IPS-NIHi7 (cell line): ENCODE measurements around the gene SGK1.
"Not testable (repeated sequence)": the region's sequence is repeated elsewhere in the genome, so short reads cannot be mapped to it uniquely, and the experiment has no call there.

Experiments
- DNase-seq: peaks from one replicate; pipeline ENCODE4 v3.0.0; 2012; ENCODE audit warnings: mixed read lengths; ENCODE audit errors: extremely low spot score

Gene SGK1

DNA sequence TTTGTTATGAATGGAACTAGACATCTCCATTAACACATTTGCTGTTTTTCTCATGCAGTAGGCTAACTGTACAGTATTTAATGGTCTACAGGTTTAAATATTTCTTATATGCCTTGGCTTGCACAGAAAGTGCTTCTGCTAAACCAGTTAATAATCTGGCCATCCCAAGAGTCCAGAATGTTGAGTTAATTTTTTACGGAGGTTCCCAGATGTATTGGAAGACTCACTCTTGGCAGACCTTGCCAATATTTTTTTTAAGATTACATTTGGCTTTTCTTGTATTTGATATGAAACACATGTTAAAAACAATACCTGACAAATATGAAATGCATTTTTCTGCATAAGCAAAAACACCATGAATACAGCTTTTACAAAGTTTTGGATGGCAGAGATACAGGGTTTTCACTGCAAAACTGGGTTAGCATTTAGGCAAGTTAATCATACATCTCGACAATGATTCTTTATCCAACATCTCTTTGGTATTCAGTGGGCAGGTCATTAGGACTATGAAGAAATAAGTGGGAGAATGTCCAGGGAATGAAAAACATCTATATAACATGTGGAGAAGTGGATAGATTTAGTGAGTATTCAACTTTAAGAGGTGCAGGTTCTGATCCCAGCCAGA lies 94.0 kb downstream of the SGK1 start:
- DNase-seq: no peak

DNA sequence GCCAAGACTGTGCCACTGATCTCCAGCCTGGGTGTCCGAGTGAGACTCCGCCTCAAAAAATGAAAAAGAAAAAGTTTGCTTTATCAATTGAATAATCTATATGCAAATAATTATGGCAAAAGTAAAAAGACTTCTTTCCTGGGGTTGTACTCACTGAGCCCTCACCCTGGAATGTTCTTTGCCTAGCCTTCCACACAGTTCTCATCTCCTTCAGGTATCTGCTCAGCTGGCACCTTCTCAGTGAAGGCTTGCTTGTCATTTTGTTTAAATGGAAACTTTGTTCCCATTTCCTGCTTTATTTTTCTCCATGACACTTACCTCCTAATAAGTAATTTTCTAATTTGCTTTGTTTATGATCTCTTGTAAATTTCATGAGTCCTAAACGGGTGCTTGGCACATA lies 96.7 kb downstream of the SGK1 start:
- DNase-seq: no peak

DNA sequence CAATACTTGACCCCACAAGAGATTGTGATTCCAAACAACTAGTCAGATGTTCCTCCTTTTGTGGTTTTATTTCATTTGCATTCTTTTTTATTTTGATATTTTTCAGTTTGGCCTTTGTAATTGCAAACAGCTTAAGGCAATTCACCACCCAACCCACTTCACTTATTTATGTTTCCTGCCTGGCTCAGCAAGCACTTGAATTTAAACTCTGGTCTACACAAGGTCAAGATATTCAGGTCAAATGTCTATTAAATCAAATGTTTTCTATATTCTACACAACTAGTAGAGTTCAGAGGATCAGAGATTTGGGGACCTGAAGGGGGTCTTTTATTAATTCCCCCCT lies 100.1 kb downstream of the SGK1 start:
- no peak for DNase-seq

DNA sequence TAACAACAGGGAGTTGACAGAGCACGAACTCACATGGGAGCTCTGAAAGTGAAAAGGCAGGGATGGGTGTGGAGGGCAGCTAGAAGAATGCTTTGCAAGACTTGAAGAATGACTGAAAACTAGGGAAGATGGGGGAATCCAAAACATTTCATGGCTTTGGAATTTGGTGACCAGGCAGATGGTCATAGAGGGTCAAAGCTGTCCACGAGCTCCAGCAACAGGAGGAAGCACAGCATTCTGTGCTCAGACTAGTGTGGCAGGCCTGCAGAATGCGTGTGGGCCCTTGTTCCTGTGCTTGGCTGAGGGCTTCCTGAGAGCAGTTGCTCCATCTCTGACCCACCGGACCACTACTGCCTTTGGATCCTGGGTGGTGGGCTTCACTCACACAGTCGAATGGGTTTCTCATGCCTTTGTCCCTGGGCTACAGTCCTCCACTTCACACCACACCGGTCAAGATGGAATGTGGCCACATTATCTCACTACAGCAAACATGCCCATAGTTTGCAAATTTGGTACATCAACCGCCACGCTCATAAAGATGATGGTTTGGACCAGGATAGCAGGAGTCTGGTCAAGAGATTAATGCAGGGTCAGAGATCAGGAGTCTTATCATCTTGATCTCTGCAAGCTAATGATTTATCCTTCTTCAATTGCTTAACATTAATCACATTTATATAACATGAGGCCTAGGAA lies 100.7 kb downstream of the SGK1 start:
- DNase-seq: no peak

DNA sequence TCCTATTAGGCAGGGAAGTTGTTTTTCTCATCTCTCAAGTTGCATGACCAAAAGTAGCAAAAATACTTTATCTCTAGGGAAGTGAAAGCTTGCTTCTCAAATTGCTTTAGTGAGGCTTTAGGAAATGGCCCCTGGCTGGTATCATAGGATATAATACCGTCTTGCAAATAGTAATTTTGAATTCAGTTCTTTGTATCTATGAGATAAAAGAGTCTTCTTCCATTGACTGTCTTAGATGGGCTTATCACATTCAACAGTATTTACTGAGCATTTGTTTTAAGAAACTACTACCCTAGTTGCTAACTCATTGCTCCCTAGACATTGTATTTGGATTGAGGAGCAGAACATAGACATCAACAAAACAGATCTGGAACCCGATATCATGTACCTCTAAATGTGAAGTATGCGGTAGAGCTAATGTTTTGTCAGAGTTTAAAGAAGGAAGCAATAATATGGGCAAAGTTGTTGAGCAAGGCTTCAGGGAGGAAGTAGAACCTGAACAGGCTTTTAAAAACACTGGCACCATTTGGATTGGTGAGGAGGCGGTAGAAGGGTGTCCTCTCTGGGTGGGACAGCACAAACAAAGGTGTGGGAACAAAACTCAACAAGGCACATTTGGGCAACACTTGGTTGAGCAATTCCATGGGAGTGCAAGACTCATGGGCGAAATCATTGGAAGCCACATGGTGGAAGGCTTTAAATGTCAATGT lies 101.5 kb downstream of the SGK1 start:
- no peak for DNase-seq

DNA sequence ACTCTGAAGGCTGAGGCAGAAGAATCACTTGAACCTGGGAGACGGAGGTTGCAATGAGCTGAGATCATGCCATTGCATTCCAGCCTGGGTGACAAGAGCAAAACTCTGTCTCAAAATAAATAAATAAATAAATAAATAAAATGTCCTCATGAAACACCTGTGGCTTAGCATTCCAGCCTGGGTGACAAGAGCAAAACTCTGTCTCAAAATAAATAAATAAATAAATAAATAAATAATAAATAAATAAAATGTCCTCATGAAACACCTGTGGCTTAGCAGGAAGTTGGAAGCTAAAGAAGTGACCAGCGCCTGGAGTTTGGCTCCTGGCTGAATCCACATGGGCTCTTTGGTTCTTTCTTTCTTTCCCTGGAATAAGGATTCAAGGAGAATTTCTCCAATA lies 104.5 kb downstream of the SGK1 start:
- not testable (repeated sequence) for DNase-seq

DNA sequence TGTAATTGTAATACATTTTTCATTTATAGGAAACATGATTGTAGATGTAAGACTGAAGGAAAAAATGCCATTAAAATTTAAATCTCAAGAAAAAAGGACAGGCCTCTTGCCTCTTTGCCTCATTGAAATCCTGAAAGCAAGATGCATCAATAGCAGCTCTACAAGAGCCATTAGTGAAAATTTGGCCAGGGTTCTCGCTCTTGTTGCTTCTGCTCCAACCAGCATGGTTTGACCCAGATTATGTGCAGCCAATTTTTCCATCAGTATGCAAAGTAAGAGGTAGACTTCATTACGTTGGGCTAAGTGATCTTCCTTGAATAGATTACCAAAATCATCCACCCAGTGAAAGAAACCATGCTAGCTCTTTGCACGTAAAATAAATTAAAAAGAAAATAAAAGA lies 106.6 kb downstream of the SGK1 start:
- no peak for DNase-seq

DNA sequence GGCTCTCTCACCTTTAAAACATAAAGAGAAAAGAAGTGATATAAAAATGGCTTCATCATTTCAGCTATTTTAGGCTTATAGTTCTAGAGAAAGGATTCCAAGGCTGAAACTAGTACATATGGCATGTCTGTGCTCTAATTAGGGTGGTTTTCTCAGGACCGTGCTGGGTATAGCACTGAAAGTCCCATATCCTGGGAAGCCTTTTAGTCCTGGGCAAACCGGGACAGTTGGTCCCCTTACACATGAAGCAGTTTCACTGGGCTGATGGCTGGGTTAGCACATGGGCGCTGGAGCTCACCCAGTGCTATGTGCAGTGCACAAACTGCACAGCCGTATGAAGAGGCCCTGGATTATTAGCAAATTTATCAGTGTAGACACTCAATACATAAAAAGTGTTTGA lies 110.5 kb downstream of the SGK1 start:
- DNase-seq: no peak

DNA sequence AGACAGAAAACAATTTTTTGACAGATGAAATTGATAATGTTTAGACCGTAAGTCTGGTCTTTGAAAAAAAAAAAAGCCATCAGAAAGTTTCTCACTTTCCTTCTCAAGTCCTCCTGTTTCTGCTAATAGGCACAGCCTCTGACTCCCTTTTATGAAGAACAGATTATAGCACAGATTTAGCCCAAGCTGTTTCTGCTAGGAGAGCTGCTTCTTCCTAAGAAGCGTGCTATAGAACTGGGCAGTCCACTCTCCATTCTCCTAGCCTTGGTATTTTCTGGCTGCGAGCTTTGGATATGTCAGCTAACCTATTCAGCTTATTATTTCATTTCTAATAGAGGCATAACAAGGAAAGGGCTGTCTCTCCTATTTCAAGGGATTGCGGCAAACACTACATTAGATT lies 112.5 kb downstream of the SGK1 start:
- no peak for DNase-seq

DNA sequence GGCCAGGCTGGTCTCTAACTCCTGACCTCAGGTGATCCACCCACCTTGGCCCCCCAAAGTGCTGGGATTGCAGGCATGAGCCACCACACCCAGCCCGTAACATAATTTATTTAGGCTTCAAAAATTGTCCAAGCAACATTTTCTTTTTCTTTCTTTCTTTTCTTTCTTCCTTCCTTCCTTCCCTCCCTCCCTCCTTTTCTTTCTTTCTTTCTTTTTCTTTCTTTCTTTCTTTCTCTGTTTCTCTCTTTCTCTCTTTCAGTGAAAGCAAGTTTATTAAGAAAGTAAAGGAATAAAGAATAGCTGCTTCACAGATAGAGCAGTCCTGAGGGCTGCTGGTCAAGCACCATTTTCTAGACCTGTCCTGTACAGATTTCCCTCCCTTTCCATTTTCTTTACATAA lies 113.2 kb downstream of the SGK1 start:
- not testable (repeated sequence) for DNase-seq

DNA sequence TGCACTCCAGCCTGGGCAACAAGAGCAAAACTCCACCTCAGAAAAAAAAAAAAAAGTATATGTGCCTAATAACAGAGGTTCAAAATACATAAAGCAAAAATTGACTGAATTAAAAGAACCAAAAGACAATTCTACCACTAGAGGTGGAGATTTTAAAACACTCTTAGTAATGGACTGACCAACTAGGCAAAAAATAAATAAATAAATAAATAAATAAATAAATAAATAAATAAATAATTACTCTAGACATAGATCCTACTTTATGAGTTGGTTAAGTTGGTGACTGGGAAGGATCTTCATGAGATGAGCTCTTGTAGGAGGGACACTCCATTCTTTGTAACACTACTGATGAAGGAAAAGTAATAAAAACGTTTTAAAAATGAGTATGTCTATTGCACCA lies 113.9 kb downstream of the SGK1 start:
- no peak for DNase-seq

DNA sequence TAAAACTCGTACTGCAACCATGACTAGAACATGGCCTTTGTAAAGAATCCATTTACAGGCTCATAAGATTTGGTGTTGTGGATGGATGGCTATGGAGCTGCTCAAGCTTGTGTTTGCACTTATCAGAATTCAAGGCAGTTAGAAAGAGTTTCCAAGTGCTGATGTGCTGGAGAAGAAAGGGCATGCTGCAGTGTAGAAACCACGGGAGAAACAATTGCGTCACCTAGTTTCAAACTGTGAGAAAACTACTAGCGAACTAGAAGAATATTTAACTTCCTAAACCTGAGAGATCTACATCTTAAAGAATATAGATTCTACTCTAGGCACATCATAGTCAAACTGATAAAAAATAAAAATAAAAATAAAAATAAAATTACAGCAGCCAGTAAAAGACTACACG lies 116.2 kb downstream of the SGK1 start:
- DNase-seq: no peak

DNA sequence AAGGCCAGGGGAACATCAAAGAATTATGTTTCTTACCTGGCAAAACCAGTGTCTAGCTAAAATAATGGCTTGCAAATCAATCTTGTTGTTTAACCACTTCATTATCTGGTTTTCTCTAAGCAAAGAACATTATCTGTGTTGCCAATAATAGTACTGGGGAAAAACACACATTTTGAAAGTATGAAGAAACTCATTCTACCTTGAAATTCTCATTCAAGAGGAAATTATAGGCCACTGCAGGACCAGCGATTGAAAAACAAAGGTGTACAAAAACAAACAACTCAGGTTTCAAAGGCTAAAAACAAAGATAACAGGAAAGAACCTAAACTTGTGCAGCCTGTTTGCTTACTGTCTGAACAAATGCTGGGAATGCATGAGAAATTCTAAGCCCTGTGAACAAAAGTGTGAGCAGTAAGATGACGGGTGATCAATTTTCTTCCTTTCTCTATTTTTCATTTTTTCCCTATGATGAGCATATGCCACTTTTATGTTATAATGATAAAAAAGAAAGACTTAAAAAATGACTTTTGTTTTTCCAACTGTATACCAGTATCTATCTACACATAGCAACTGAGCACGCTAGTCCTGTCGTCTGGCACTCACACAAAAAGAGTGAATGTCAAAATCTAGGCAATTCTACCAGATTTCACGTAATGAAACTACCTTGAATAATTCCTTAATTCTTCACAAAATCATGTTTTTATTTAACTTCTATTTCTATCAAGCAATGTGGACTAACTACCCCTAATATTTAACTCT lies 117.9 kb downstream of the SGK1 start:
- DNase-seq: no peak

DNA sequence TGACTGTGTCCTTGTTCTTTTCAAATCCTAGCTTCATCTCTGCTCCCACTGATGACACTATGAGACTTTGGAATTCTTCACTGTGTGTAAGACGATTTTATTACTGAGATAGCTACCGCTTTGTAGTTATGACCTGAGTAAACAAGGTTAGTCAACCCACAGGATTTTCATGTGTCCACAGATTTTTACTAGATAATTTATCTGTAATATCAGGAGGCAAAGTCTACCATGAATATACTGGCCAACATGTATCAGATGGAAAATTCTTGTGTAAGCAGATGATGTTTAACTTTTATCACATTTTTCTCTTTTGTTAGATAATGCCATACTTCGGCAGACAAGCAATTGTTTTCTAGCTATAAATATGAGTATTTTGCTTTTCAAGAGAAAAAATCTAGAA lies 119.8 kb downstream of the SGK1 start:
- no peak for DNase-seq

DNA sequence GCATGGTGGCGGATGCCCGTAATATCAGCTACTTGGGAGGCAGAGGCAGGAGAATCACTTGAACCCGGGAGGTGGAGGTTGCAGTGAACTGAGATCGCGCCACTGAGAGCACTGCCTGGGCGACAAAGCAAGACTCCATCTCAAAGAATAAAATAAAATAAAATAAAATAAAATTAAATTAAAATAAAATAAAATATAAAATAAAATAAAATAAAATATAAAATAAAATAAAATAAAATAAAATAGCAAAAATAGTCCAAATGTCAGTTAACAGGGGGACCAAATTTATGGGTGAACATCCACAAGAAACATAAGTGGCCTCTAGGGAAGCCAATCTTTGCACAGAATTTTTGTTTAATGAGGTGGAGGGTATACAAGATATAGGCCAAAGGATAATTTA lies 120.2 kb downstream of the SGK1 start:
- DNase-seq: not testable (repeated sequence)

DNA sequence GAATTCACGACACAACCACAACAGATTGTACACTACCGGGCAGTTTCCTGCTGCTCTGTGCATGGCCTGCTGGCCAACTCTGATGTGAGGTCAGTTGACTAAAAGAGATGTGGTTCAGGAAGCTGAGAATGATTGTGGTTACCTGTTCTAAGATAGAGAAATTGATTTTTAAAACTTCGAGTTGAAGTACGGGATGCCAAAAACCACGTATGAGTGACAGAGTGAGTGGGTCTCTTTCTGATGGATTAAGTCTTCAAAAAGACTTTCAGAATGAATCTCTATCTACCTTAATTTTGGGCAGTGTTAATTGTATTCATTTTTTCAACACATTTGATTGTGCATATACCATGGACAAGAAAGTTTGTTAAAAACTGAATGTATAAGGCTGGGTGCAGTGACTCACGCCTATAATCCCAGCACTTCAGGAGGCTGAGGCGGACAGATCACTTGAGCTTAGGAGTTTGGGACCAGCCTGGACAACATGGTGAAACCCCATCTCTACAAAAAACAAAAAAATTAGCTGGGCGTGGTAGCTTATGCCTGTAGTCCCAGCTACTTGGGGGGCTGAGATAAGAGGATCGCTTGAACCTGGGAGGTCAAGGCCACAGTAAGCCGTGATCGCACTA lies 121.2 kb downstream of the SGK1 start:
- no peak for DNase-seq

DNA sequence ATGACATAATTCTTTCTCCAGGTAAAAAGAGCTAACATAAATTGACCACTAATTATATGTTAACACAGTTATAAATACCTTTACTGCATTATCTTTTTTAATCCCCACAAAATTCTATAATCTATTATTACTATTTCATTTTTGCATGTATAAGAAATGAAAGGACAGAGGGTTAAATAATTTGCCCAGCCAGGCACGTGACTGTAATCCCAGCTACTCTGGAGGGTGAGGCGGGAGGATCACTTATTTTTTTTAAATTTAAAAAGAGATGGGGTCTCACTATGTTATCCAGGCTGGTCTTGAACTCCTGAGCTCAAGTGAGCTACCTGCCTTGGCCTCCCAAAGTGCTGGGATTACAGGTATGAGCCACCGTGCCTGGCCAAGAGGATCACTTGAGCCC lies 121.9 kb downstream of the SGK1 start:
- no peak for DNase-seq

DNA sequence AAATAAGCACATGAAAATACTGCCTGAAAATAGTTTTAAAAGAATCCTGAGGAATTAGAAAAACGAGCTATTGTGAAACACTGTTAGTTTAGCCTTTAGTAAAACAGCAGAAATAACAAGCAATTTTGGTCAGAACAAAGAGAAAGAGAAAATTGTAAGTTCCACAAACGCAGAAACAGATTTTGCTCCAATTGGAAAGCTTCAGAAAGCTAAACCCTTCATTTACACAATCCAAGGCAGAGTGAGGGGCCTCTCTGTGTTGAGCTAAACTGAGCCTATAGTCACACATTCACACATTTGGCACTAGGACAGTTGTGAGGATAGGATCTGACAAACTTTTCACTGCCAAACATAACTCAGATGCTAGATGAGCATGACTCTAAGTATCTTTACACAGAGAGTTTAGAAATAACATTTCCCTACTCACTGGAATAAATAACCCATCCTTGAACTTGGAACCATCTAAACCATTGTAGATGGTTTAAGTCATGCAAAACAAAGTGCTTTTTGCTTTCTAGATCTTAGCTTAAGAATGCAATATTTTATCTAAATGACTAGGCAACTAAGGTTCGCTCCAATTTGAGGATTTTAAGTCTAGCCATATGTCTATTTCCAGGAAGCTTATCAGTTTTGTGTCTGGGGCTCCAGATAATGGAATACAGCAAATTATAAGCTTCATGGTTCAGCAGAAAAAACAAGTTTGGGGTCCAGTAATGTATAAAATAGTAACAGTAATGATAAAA lies 122.6 kb downstream of the SGK1 start:
- no peak for DNase-seq

DNA sequence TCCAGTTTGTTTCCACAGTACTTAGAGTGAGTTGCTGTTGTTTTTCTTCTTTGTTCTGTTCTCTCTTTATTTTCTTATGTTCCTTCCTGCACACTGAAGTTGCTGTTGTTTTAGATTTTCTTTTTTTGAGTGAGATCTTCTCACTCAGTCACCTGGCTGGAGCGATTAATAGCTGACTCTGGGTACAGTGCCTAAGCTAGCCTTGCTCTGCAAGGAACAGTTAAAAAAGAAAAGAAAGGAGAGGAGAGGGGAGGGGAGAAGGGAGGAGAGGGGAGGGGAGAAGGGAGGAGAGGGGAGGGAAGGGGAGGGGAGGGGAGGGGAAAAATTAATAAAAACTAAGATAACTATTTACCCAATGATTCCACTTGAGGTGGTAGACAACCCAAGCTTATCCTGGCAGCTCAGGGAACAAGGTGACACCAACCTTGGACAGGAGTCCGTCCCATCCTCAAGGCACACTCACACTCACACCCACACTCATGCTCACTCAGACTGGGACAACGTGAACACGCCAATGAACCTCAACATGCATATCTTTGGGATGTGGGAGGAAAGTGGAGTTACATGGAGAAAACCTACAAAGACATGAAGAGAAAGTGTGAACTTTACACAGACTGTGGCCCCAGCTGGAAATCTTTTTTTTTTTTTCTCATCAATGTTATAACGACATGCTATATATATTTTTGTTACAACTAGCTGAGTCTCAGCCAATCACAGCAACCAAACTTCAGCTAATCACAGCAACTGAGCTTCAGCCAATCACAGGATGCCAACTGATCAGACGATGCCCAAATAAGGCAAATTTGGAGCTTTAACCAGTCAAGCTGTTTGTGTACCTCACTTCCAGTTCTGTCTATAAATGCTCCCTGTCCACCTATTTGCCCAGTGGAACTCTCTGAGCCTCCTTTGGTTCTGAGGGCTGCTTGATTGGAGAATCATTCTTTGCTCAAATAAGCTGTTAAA lies 124.1 kb downstream of the SGK1 start:
- no peak for DNase-seq

DNA sequence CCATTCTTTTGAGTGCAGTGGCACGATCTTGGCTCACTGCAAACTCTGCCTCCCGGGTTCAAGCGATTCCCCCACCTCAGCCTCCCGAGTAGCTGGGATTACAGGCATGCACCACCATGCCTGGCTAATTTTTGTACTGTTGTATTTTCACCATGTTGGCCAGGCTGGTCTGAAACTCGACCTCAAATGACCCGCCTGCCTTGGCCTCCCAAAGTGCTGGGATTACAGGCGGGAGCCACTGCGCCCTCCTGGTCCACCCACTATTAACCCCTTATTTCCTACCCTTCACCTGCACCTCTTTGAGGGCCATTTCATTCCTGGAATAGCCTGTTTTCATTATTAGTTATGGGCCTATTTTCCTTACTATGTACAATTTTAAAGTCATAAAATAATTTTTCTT lies 125.3 kb downstream of the SGK1 start:
- DNase-seq: not testable (repeated sequence)
